KMS-11 (cell line): ENCODE measurements around the gene BMPER.

Experiments used
- H2AFZ ChIP-seq: fragments of 200-600 bp; sonication (generic); 2 replicates; pipeline ENCODE4 v1.6.1; 2016; ENCODE audit warnings: antibody characterized with exemption, mixed run types, low read depth
- H3K27ac ChIP-seq: fragments of 200-600 bp; sonication (generic); 2 replicates; pipeline ENCODE4 v1.6.1; 2016; ENCODE audit warnings: mild to moderate bottlenecking, mixed run types
- H3K27me3 ChIP-seq: fragments of 200-600 bp; sonication (generic); 2 replicates; pipeline ENCODE4 v1.6.1; 2017; ENCODE audit warnings: mild to moderate bottlenecking, low read depth, mixed run types, moderate library complexity; ENCODE audit not compliant: insufficient read depth
- H3K36me3 ChIP-seq: fragments of 200-600 bp; sonication (generic); 2 replicates; pipeline ENCODE4 v1.6.1; 2017; ENCODE audit warnings: mild to moderate bottlenecking, mixed run types; ENCODE audit not compliant: insufficient read depth
- H3K4me1 ChIP-seq: fragments of 200-600 bp; sonication (generic); 2 replicates; pipeline ENCODE4 v1.6.1; 2016; ENCODE audit warnings: mild to moderate bottlenecking, low read depth, mixed run types; ENCODE audit not compliant: poor library complexity, severe bottlenecking
- H3K4me2 ChIP-seq: fragments of 200-600 bp; sonication (generic); 2 replicates; pipeline ENCODE4 v1.7.0; 2016; ENCODE audit warnings: mild to moderate bottlenecking, mixed run types
- H3K4me3 ChIP-seq: fragments of 200-600 bp; sonication (generic); IDR thresholded peaks from 2 replicates; pipeline ENCODE4 v1.6.1; 2017; ENCODE audit warnings: low read depth, low read length, mixed read lengths; ENCODE audit not compliant: insufficient read depth
- H3K79me2 ChIP-seq: fragments of 200-600 bp; sonication (generic); 2 replicates; pipeline ENCODE4 v1.6.1; 2016; ENCODE audit warnings: low read depth, mixed run types; ENCODE audit not compliant: insufficient read depth
- H3K9ac ChIP-seq: fragments of 200-600 bp; sonication (generic); 2 replicates; pipeline ENCODE4 v1.6.1; 2016; ENCODE audit warnings: mild to moderate bottlenecking, mixed run types
- H4K20me1 ChIP-seq: fragments of 200-600 bp; sonication (generic); 2 replicates; pipeline ENCODE4 v1.6.1; 2016; ENCODE audit warnings: mild to moderate bottlenecking, mixed run types; ENCODE audit not compliant: insufficient read depth
- CTCF ChIP-seq: fragments of 200-600 bp; sonication (generic); conservative IDR thresholded peaks from 2 replicates; pipeline ENCODE4 v1.6.1; 2017; ENCODE audit warnings: low read depth, mild to moderate bottlenecking, antibody characterized with exemption, low read length, moderate library complexity, mixed read lengths

BMPER gene

GRCh38 chr7:34069676-34070075 lies 164.3 kb downstream of the BMPER start:
- Histone ChIP-seq H3K4me2 (no peak overlapping the region), H3K36me3 (no peaks in the 10 kb centered on the region), H2AFZ (no peak overlapping the region), H4K20me1 (no peaks in the 10 kb centered on the region), H3K27me3 (no peaks in the 10 kb centered on the region), H3K79me2 (no peaks in the 10 kb centered on the region), H3K4me3 (no peak overlapping the region), H3K27ac (no peak overlapping the region), H3K4me1 (peaks cover 20% of the 10 kb centered on the region), H3K9ac (no peak overlapping the region)
- TF ChIP-seq CTCF = no peak

DNA sequence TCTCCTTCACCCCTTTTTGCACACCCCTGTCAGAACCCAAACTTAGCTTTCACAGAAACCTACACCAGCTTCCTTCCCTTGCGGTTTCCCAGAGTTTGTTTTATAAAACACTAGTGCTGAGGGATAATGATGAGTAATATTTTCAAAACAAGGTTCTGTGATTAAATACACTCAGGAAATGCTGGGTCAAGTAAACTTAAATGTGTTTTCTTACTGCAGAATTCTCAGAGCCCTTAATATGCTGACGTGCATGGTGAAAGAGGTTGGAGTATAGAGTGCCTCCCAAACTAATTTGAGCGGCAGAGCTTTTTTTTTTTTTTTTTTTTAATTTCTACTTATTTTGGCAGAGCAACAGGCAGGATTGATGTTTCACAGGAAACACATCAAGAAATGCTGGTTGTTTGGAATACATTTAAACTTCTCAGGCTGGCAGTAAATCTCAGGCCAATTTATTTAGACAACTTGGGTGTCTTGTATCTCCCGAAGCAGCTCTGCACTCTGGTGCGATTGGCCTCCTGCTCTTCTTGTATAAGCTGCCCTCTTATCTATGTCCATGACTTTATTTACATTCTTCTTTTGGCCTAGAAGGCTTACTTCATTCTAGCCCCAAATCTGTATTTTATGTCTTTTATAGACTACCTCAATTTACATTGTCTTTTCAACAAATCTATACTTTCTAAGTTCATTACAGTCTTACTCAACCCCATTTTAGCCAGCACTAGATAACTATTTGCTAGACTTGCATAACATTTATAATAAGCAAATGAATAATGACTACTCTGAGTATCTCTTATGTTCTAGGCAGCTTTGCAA lies 165.4 kb downstream of the BMPER start:
- Histone ChIP-seq H3K4me1 (peaks cover 20% of the 10 kb centered on the region), H3K9ac (no peak overlapping the region), H3K36me3 (no peaks in the 10 kb centered on the region), H3K27ac (no peak overlapping the region), H3K4me3 (no peak overlapping the region), H3K79me2 (no peaks in the 10 kb centered on the region), H3K4me2 (no peak overlapping the region), H2AFZ (no peak overlapping the region), H3K27me3 (no peaks in the 10 kb centered on the region), H4K20me1 (no peaks in the 10 kb centered on the region)
- TF ChIP-seq CTCF = no peak

DNA sequence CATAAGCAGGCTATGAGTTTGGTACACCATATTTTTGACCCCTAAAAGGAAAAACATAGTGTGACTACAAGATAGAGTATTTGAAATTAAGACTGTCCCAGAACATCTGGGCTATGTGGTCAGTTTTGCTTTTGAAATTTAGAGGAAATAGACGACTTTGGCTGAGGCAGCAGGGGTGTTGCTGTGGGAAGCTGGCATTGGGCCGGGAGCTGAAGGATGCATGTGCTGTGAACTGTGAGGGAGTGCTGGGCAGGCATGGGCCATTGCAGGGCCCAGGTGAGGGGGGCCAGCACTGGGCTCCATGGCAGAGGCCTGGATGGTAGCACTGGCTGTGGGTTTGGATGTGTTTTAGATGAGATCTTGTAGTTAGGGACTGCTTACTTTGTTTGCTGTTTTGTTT lies 168.3 kb downstream of the BMPER start:
- no peak overlapping the region for H3K4me3 ChIP-seq
- no peak overlapping the region for H3K27ac ChIP-seq
- no peaks in the 10 kb centered on the region for H3K79me2 ChIP-seq
- H3K9ac ChIP-seq = no peak overlapping the region
- no peak overlapping the region for H2AFZ ChIP-seq
- TF ChIP-seq CTCF = no peak
- no peaks in the 10 kb centered on the region for H4K20me1 ChIP-seq
- H3K4me1 ChIP-seq = no peaks in the 10 kb centered on the region
- H3K36me3 ChIP-seq = no peaks in the 10 kb centered on the region
- H3K27me3 ChIP-seq = no peaks in the 10 kb centered on the region
- H3K4me2 ChIP-seq = no peak overlapping the region

DNA sequence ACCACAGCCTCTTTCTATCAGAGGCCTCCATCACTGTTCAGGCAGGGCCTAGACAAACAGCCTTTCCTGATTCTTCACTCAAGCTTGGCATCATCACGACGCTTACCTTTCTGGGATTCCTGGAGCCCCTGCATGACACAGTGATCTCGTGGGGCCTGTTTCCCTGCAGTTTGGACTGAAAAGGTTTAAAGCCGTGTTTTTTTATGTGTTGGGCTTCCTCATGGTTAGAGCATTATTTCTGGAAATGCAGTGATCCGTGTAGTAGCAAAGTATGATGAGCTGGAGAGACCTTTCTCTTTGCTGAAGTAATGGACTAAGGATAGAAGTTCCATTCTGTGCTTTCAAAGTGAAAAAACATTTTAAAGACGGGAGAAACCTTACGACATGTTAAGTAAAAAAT lies 169.1 kb downstream of the BMPER start:
- Histone ChIP-seq H3K79me2 (no peaks in the 10 kb centered on the region), H3K4me1 (no peaks in the 10 kb centered on the region), H3K4me2 (no peak overlapping the region), H3K27ac (no peak overlapping the region), H3K9ac (no peak overlapping the region), H4K20me1 (no peaks in the 10 kb centered on the region), H3K36me3 (no peaks in the 10 kb centered on the region), H2AFZ (no peak overlapping the region), H3K4me3 (no peak overlapping the region), H3K27me3 (no peaks in the 10 kb centered on the region)
- TF ChIP-seq CTCF = no peak
